Activated gamma-delta T cell (primary cell): ENCODE data around the gene CCDC159.
A peak's percentile ranks its signal among the peaks of the same experiment; 100 is the strongest.
"Not testable (repeated sequence)": the region's sequence is repeated elsewhere in the genome, so short reads cannot be mapped to it uniquely, and the experiment has no call there.

ENCODE experiments used
- DNase-seq: peaks from one replicate; lab custom pipeline; 2025; lab: John Stamatoyannopoulos, UW

CCDC159 gene

DNA sequence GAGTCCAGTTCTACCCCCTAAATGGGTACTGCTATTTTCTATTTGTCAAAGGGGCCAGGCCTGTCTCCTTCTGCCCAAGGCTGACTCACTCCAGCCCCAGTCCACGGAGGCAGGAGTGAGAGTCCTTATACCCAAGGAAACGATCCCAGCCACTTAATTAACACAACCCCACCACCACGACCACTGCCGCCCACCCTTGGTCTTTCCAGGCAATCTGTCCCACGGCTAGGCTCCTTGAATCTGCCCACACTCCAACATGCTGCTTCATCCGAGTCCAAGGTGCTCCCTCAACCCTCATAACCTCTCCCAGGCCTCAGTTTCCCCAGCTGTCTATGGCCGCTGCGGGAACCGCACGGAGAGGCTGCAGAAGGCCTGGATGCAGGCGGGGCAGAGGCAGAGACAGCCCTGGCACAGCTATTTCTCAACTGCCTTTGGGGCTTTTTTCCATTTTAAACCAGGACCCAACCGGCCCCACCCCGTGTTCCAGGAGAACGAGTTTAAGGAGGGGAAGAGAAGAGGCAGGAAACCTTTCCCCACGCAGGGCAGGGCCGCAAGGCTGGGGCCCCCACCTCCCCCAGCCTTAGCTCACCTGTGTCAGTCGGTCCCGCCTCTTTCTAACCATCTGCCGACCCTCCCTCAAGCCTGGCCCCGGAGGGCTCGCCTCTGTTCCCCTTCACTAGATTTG, 7.6 kb upstream of the CCDC159 start:
- DNase-seq: no peak

- peak; percentile 42 for DNase-seq
These were observed 6.8 kb upstream of the CCDC159 start, which contains the start of gene RAB3D for GRCh38 chr19:11339254-11340098. Gene RAB3D (minus strand): TSS chr19:11339657. CDS start chr19:11337399, 2,258 bp downstream.

DNA sequence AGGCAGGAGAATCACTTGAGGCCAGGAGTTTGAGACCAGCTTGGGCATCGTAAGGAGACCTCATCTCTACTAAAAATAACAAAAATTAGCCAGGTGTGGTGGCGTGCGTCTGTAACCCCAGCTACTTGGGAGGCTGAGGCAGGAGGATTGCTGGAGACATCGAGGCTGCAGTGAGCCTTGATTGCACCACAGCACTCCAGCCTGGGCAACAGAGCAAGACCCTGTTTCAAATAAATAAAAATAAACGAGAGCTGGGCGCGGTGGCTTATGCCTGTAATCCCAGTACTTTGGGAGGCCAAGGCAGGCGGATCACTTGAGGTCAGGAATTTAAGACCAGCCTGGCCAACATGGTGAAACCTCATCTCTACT, 6.2 kb upstream of the CCDC159 start:
- DNase-seq: not testable (repeated sequence)

GRCh38 chr19:11342429-11342828, 3.9 kb upstream of the CCDC159 start:
- no peak for DNase-seq

- no peak for DNase-seq
These were observed 1.1 kb upstream of the CCDC159 start for GRCh38 chr19:11345122-11345803.

GRCh38 chr19:11347546-11348039, 1.3 kb downstream of the CCDC159 start:
- DNase-seq: no peak

GRCh38 chr19:11349171-11349570, 2.9 kb downstream of the CCDC159 start:
- DNase-seq: no peak

DNA sequence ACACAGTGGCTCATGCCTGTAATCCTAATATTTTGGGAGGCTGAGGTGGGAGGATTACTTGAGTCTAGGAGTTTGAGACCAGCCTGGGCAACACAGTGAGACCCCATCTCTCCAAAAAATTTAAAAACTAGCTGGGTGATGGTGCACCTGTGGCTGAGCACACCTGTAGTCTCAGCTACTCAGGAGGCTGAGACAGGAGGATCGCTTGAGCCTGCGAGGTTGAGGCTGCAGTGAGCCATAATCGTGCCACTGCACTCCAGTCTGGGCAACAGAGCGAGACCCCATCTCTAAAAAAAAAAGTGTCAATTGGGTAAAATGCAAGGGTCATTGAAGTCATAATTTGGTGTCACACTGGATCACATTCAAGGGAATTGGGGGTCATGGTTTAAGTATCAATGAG, 7.8 kb downstream of the CCDC159 start:
- DNase-seq: not testable (repeated sequence)

- DNase-seq: peak; percentile 70
These were observed 9.1 kb downstream of the CCDC159 start, which contains the start of gene PLPPR2 for GRCh38 chr19:11355160-11356073. Gene PLPPR2 (plus strand): TSS chr19:11355432. CDS start chr19:11357674, 2,242 bp downstream.

DNA sequence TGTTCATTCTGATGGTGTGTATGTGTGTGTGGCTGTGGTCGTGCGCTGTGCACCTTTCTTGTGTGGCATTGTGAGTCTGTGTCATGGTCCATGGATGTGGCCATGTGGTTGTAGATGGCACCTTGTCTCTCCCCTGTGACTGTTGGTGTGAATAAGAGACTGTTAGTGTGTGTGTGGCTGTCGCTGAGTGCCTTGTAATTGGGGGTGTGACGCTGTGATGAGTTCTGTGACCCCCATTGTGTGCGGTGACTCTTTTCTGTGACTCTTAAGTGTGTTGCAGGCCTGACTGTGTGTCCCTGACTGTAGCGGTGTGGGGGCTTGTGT, 9.7 kb downstream of the CCDC159 start:
- no peak for DNase-seq

GRCh38 chr19:11356676-11357550, 10.6 kb downstream of the CCDC159 start:
- DNase-seq: no peak

- no peak for DNase-seq
These were observed 13.1 kb downstream of the CCDC159 start for GRCh38 chr19:11359421-11359820.

DNA sequence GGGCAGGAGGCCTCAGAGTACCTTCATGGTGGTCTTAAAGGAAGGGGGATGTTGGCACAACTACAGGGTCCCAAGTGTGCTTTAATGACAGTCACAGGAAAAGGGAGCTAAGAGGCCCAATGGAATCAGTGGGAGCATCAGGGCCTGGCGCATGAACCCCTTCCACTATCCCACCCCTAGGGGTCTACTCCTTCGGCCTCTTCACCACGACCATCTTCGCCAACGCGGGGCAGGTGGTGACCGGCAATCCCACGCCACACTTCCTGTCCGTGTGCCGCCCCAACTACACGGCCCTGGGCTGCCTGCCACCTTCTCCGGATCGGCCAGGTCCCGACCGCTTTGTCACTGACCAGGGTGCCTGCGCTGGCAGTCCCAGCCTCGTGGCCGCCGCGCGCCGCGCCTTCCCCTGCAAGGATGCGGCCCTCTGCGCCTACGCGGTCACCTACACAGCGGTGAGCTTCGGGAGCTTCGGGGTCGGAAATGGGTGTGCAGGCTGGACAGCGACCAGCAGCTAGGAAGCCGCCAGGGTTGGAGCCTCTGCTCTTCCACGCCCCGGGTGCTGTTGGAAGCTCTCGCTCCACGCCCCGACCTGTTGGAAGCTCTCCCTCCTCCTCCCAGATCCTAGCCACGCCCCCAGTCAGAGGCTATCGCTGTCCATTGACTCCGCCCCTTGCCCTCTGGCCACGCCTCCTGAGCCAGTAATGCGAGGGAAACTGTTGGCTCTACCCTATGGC, 14.9 kb downstream of the CCDC159 start:
- DNase-seq: no peak

- DNase-seq: no peak
These were observed 15.7 kb downstream of the CCDC159 start for GRCh38 chr19:11361771-11362731.

DNA sequence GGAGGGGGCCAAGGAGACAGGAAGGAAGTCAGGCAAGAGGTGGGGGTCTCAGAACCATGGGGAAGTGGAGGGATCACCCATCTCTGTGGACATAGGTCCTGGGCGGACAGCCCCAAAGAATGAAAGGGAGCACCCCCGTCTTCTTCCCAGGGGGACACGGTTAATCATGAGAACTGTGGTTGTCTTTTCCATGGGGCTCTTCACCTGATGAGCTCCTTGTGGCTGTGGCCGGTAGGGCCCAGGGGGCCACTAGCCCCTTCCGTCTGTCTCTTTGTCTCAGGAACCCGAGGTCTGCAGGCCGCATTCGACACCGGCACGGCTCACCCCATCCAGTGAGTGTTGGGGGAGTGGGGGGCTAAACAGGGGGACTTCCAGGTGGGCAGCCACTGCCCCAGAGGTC, 17.6 kb downstream of the CCDC159 start:
- DNase-seq: no peak

DNA sequence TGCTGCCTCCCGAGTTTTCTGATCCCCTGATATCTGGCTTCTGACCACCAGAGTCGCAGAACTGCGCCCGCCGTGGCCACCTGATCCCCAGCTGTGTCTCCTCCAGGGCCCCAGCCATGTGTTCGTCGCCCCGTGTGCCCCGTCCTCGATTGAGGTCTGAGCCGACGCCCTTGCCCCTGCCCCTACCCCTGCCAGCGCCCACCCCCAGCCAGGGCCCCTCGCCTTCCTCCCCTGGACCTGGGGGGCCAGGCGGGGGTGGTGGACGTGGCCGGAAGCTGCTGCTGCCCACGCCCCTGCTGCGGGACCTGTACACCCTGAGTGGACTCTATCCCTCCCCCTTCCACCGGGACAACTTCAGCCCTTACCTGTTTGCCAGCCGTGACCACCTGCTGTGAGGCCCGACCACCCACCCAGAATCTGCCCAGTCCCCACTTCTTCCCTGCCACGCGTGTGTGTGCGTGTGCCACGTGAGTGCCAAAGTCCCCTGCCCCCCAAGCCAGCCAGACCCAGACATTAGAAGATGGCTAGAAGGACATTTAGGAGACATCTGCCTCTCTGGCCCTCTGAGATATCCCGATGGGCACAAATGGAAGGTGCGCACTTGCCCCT, 18.1 kb downstream of the CCDC159 start:
- DNase-seq: no peak

DNA sequence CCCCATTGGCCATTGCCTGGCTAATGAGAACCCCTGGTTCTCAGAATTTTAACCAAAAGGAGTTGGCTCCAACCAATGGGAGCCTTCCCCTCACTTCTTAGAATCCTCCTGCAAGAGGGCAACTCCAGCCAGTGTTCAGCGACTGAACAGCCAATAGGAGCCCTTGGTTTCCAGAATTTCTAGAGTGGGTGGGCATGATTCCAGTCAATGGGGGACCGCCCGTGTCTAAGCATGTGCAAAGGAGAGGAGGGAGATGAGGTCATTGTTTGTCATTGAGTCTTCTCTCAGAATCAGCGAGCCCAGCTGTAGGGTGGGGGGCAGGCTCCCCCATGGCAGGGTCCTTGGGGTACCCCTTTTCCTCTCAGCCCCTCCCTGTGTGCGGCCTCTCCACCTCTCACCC, 18.6 kb downstream of the CCDC159 start:
- DNase-seq: no peak

GRCh38 chr19:11365557-11366117, 19.3 kb downstream of the CCDC159 start:
- DNase-seq: no peak
